ENCODE measurements around the gene CHD2.

The CHD2 gene

DNA sequence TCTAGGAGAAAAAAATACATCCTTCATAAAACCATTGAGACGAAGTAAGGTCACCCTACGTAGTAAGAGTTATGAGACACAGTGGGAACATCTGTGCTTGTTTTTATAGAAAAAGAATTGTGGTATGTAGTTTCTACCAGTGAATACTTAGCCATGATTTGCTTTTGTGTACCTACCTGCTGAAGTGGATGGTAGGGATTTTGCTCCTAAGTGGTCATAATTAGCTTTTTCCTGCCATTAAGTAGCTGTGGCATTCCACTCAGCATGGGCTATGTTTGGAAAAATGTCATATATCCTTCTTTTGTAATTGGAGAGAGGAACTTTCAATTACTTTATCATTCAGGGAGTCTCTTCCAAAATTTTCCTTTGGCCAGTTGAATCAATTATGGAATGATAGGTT lies 63.7 kb downstream of the CHD2 start:
- no peak for DNase-seq

DNA sequence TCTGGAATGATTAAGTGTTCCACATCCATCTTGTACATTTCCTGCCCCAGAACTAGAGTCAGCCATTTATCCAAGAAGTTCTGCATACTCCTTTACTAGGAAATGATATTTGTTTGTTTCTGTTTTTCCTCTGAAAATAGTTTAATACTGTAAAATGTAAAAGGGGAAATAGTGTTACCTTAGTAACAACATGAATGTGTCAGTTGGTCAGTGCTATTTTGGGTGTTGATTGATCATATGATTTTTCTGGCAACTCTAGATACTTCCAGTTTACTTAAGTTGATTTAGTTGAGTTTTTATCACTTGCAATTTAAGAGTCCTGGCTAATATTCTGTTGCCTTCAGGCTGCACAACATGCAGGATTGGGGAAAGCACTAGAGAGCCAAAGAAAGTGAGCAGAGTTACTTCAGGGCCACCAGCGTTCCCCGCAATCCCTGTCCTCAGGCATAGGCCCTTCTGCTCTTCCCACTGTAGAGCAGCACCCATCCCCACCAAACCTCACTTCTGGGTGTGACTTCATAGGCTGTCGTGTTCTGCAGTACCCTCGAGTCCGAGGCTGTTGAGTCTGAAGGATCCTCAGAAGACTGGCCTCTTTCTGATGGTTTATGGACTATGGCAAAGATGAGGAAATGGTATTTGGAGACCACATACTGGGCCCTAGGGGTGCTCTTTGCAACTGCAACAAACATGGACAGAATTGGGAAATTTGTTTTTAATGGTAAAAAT lies 69.0 kb downstream of the CHD2 start:
- no peak for DNase-seq

GRCh38 chr15:92970656-92971055 lies 70.5 kb downstream of the CHD2 start:
- no peak for DNase-seq

GRCh38 chr15:92971081-92971480 lies 71.0 kb downstream of the CHD2 start:
- DNase-seq: no peak

GRCh38 chr15:92971713-92972112 lies 71.6 kb downstream of the CHD2 start:
- no peak for DNase-seq

DNA sequence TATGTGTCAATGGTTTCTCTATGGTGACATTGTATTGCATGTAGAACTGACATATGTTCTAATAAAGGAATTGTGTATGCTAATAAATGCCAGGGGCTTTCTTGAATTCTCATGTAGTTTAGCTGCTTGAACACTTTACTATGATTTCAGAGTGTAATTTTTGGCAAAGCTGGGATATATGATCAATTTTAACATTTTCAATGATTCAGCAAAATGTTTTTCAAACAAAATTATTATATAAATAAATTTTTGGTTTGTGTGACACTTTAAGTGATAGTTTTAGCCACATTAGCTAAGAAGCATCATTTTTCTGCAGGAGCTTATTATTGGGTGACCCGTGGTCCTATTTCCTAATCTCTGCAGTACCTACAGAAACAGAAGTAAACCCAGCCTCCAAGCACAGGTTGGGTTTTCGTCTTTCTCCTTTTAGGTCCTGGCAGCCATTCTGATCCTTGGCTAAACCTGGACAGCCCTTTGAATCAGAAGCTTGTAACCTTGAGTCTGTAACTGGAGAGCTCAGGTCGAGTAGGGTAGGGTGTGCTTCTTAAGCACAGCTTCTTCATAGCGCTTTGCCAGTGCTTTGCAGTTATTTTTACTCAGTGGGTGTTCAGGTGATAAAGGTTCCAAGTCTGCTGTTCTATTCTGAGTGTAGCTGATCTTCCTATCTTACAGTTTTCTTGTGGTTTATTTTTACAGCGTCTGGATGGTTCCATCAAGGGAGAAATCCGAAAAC lies 74.2 kb downstream of the CHD2 start:
- DNase-seq: no peak

- DNase-seq: no peak
These were observed 79.0 kb downstream of the CHD2 start for GRCh38 chr15:92979011-92979701.

DNA sequence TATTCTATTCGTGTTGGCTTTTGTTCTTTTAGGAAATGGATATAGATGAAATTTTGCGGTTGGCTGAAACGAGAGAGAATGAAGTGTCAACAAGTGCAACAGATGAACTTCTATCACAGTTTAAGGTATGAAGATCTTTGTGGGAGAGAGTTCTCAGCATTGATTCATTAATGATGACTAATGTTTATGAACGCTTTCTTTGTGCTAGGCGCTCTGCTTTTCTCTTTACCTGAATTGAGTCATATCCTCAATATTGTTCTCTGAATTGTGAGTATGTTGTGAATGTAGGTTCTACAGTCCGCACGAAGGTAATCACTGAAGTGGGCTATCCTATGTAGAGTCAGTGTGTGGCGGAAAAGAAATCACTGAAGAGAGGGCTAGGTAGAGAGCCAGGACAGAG lies 81.2 kb downstream of the CHD2 start:
- DNase-seq: no peak

- DNase-seq: no peak
These were observed 84.0 kb downstream of the CHD2 start for GRCh38 chr15:92984161-92984560.

GRCh38 chr15:92989470-92989869 lies 89.3 kb downstream of the CHD2 start:
- DNase-seq: no peak

- DNase-seq: no peak
These were observed 89.9 kb downstream of the CHD2 start for GRCh38 chr15:92990031-92990430.

DNA sequence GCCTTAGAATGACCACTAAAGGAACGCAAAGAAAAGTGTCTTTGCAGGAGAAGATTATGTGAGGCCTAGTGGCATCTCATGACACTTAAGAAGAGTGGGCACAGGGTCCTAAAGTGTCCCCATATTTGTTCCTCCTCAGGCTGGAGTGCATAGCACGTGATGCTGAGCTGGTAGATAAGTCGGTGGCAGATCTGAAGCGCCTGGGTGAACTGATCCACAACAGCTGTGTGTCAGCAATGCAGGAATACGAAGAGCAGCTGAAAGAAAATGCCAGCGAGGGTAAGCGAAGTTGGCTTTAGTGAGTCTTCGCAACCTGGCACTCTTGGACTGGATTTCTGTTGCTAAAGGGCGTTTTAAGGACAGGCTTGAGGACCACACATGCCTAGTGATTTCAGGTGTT lies 92.6 kb downstream of the CHD2 start:
- no peak for DNase-seq

GRCh38 chr15:92997821-92998220 lies 97.7 kb downstream of the CHD2 start:
- DNase-seq: no peak

GRCh38 chr15:93001156-93001555 lies 101.0 kb downstream of the CHD2 start:
- DNase-seq: no peak

DNA sequence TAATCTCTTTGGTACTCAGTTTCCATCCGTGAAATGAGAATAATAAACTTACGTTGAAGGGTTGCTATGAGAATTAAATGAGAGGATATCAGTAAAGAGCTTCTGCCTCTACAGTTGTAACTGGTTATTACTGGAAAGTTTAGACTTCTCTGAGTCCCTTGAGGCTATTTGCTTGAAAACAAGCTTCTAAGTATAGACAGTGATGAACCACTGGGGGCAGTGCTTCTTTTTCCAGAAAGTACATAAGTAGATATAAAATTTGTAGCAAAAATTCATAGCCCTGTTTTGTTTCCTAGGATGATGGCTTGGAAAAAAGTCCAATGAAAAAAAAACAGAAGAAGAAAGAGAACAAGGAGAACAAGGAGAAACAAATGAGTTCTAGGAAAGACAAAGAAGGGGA lies 101.8 kb downstream of the CHD2 start:
- DNase-seq: no peak

GRCh38 chr15:93005133-93005532 lies 105.0 kb downstream of the CHD2 start:
- no peak for DNase-seq

DNA sequence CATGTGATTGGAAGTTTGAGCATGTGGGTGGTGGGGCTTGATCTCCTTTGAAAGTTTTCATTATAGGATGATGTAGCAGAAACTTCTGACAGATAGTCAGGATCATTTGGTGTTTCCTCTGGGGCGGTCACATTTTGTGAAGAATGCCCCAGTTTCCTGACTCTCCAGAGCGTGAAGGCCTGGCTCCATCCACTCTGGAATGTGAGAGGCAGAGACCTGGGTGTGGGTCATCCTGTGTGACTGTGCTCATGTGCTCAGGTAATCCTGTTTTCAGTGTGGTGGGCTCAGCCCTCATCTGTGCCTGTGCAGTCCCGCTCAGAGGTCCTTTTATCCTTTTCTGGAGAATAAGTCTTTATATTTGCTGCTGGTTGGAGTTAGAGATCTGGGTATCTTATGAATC lies 107.9 kb downstream of the CHD2 start:
- DNase-seq: no peak

- DNase-seq: no peak
These were observed 112.7 kb downstream of the CHD2 start for GRCh38 chr15:93012786-93013185.

GRCh38 chr15:93017526-93017925 lies 117.4 kb downstream of the CHD2 start:
- DNase-seq: no peak

DNA sequence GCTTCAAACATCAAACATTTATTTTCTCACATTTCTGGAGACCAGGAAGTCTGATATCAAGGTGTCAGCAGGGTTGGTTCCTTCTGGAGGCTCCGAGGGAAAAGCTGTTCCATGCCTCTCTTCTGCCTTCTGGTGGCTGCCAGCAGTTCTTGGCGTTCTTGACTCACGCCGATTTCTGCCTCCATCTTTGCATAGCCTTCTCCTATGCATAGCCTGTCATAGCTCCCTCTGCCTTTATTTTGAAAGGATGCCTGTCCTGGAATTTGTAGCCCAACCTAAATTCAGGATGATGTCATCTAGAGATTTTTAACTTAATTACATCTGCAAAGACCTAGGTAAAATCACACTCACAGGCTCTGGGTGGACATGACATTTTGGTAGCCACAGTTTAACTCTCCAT lies 118.5 kb downstream of the CHD2 start:
- DNase-seq: no peak

- no peak for DNase-seq
These were observed 119.0 kb downstream of the CHD2 start for GRCh38 chr15:93019090-93019489.

DNA sequence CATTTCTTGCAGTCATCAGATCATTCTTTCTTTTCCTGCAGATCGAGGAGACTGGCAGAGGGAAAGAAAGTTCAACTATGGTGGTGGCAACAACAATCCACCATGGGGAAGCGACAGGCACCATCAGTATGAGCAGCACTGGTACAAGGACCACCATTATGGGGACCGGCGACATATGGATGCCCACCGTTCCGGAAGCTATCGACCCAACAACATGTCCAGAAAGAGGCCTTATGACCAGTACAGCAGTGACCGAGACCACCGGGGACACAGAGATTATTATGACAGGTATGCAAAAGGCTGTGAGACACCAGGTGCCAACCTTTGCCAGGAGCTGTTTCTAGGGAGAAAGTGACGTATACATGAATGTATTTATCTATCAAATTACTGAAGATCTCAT lies 119.8 kb downstream of the CHD2 start:
- DNase-seq: no peak

GRCh38 chr15:93020976-93021772 lies 121.0 kb downstream of the CHD2 start:
- no peak for DNase-seq
